H1 (cell line): ENCODE results near the gene SCAI. TPM values are rescaled to one million over a fixed set of nuclear protein-coding genes. Genes with fewer than 3 reads are reported as not detected.

Experiments used
- CTCF ChIA-PET: fragments of 300-600 bp; sonication (Branson Sonifier 250); formaldehyde crosslinking; loops from one replicate; lab custom pipeline; 2021; ENCODE audit not compliant: partially characterized antibody; lab: Charles Lee
- POLR2A ChIA-PET: fragments of 300-600 bp; sonication (Branson Sonifier 250); formaldehyde crosslinking; loops from one replicate; lab custom pipeline; 2021; ENCODE audit warnings: inconsistent platforms; ENCODE audit not compliant: partially characterized antibody; lab: Charles Lee
- DNase-seq, 2 experiments: peaks; one replicate each; pipeline versions ENCODE4 v3.0.0 to v3.0.0-alpha.2; 2010 to 2022; ENCODE audit warnings: low spot score in 2 of 2, low read depth in 1 of 2, mixed read lengths in 1 of 2
- FAIRE-seq: peaks from 2 replicates; lab custom pipeline; 2011; peaks lifted over from hg19 to GRCh38; lab: Jason Lieb, UNC
- H2AFZ ChIP-seq: 2 replicates; pipeline ENCODE4 v1.8.1; 2012; ENCODE audit warnings: low read length, inconsistent platforms
- H2AK5ac ChIP-seq: 2 replicates; pipeline ENCODE4 v1.6.1; 2013; ENCODE audit warnings: low read depth, low read length
- H2BK120ac ChIP-seq: replicated peaks from 2 replicates; pipeline ENCODE3; 2013; ENCODE audit warnings: low read depth, low read length, inconsistent platforms
- H2BK12ac ChIP-seq: 2 replicates; pipeline ENCODE4 v1.6.1; 2013; ENCODE audit warnings: low read depth, low read length
- H2BK15ac ChIP-seq: 2 replicates; pipeline ENCODE4 v1.6.1; 2013; ENCODE audit warnings: low read length
- H2BK20ac ChIP-seq: 2 replicates; pipeline ENCODE4 v1.6.1; 2013; ENCODE audit warnings: low read length
- H2BK5ac ChIP-seq: 2 replicates; pipeline ENCODE4 v1.6.1; 2013; ENCODE audit warnings: low read depth, low read length
- H3K14ac ChIP-seq: 2 replicates; pipeline ENCODE4 v1.6.1; 2013; ENCODE audit warnings: inconsistent platforms; ENCODE audit not compliant: insufficient read length
- H3K18ac ChIP-seq: 2 replicates; pipeline ENCODE4 v1.6.1; 2013; ENCODE audit warnings: low read length; ENCODE audit errors: extremely low read depth
- H3K23ac ChIP-seq: 2 replicates; pipeline ENCODE4 v1.6.1; 2013; ENCODE audit warnings: inconsistent platforms; ENCODE audit not compliant: insufficient read length
- H3K23me2 ChIP-seq: 2 replicates; pipeline ENCODE4 v1.6.1; 2013; ENCODE audit warnings: low read depth, low read length
- H3K27ac ChIP-seq: 2 replicates; pipeline ENCODE4 v1.6.1; 2011; ENCODE audit warnings: low read depth, low read length, inconsistent platforms
- H3K27me3 ChIP-seq, 4 experiments: replicated peaks in 1 of 4; 1 replicate in 1 of 4; 2 replicates in 3 of 4; pipeline versions ENCODE4 v1.6.1 to v1.8.1; 2011 to 2013; ENCODE audit warnings: low read length in 3 of 4, mild to moderate bottlenecking in 3 of 4, inconsistent platforms in 2 of 4, mixed read lengths in 2 of 4, moderate library complexity in 1 of 4; ENCODE audit not compliant: control insufficient read depth in 3 of 4, insufficient read depth in 3 of 4; ENCODE audit errors: extremely low read depth in 1 of 4
- H3K36me3 ChIP-seq, 4 experiments: 2 replicates each; pipeline versions ENCODE4 v1.6.1 to v1.8.1; 2011 to 2013; ENCODE audit warnings: mild to moderate bottlenecking in 4 of 4, low read length in 3 of 4, moderate library complexity in 2 of 4, control low read depth in 1 of 4, inconsistent platforms in 1 of 4; ENCODE audit not compliant: insufficient read depth in 4 of 4, control insufficient read depth in 2 of 4
- H3K4ac ChIP-seq: replicated peaks from 2 replicates; pipeline ENCODE3; 2013; ENCODE audit warnings: low read length, low read depth, mixed read lengths, inconsistent platforms; ENCODE audit not compliant: insufficient read length
- H3K4me1 ChIP-seq, 4 experiments: replicated peaks in 1 of 4; 1 replicate in 1 of 4; 2 replicates in 3 of 4; pipeline versions ENCODE4 v1.6.1 to v1.8.1; 2011 to 2013; ENCODE audit warnings: low read length in 3 of 4, inconsistent platforms in 2 of 4, mixed read lengths in 1 of 4; ENCODE audit not compliant: insufficient read depth in 4 of 4, control insufficient read depth in 3 of 4
- H3K4me2 ChIP-seq, 2 experiments: 2 replicates each; pipeline versions ENCODE4 v1.6.1 to v1.8.1; 2011 to 2013; ENCODE audit warnings: low read depth in 2 of 2, low read length in 2 of 2, control low read depth in 1 of 2, inconsistent platforms in 1 of 2, mild to moderate bottlenecking in 1 of 2; ENCODE audit not compliant: insufficient read depth in 1 of 2
- H3K4me3 ChIP-seq, 4 experiments: fragments of 200-600, 300-600 bp in 1 of 4; sonication (generic), shearing (Covaris generic), sonication (Bioruptor Twin) in 1 of 4; 2 replicates each; pipeline versions ENCODE4 v1.5.1 to v1.8.1; 2011 to 2016; ENCODE audit warnings: low read length in 4 of 4, low read depth in 3 of 4, control low read depth in 2 of 4, inconsistent platforms in 2 of 4, mild to moderate bottlenecking in 2 of 4, mixed read lengths in 1 of 4, moderate library complexity in 1 of 4; ENCODE audit not compliant: insufficient read depth in 2 of 4; ENCODE audit errors: extremely low read depth in 1 of 4
- H3K56ac ChIP-seq: replicated peaks from 2 replicates; pipeline ENCODE3; 2013; ENCODE audit warnings: low read depth, mild to moderate bottlenecking, mixed read lengths, low read length, inconsistent platforms; ENCODE audit not compliant: insufficient read length
- H3K79me1 ChIP-seq: 2 replicates; pipeline ENCODE4 v1.6.1; 2013; ENCODE audit warnings: low read depth, low read length, control low read depth
- H3K79me2 ChIP-seq, 2 experiments: 2 replicates each; pipeline versions ENCODE4 v1.6.1 to v1.8.1; 2012 to 2013; ENCODE audit warnings: low read length in 2 of 2, mild to moderate bottlenecking in 2 of 2, inconsistent platforms in 1 of 2; ENCODE audit not compliant: insufficient read depth in 2 of 2, control insufficient read depth in 1 of 2
- H3K9ac ChIP-seq, 4 experiments: replicated peaks in 1 of 4; 1 replicate in 1 of 4; 2 replicates in 3 of 4; pipeline versions ENCODE4 v1.6.1 to v1.8.1; 2011 to 2013; ENCODE audit warnings: low read depth in 3 of 4, low read length in 3 of 4, control low read depth in 2 of 4, mild to moderate bottlenecking in 2 of 4, moderate library complexity in 2 of 4, inconsistent platforms in 1 of 4; ENCODE audit errors: extremely low read depth in 1 of 4
- H3K9me3 ChIP-seq, 2 experiments: 2 replicates each; pipeline versions ENCODE4 v1.6.1 to v1.8.1; 2012 to 2013; ENCODE audit warnings: mild to moderate bottlenecking in 2 of 2, moderate library complexity in 2 of 2, control low read depth in 1 of 2, inconsistent platforms in 1 of 2, low read depth in 1 of 2, low read length in 1 of 2, mixed read lengths in 1 of 2; ENCODE audit not compliant: insufficient read depth in 2 of 2
- H4K20me1 ChIP-seq, 2 experiments: replicated peaks in 1 of 2; 2 replicates each; pipeline versions ENCODE3 to v1.8.1; 2011 to 2013; ENCODE audit warnings: inconsistent platforms in 2 of 2, low read length in 2 of 2, mild to moderate bottlenecking in 1 of 2; ENCODE audit not compliant: insufficient read depth in 2 of 2, control insufficient read depth in 1 of 2
- H4K5ac ChIP-seq: 2 replicates; pipeline ENCODE4 v1.6.1; 2013; ENCODE audit warnings: low read length, low read depth, mixed read lengths, inconsistent platforms; ENCODE audit not compliant: insufficient read length
- H4K8ac ChIP-seq: 2 replicates; pipeline ENCODE4 v1.8.0; 2013; ENCODE audit warnings: mild to moderate bottlenecking, moderate library complexity, low read length, inconsistent platforms; ENCODE audit not compliant: insufficient read depth; ENCODE audit errors: extremely low read depth
- H4K91ac ChIP-seq: replicated peaks from 2 replicates; pipeline ENCODE3; 2013; ENCODE audit warnings: low read length, mixed read lengths, inconsistent platforms; ENCODE audit not compliant: insufficient read length
- BACH1 ChIP-seq: IDR thresholded peaks from 2 replicates; pipeline ENCODE4 v1.6.1; 2012; ENCODE audit warnings: low read length, improper control_type of control experiment
- CREB1 ChIP-seq: IDR thresholded peaks from 2 replicates; pipeline ENCODE4 v1.6.1; 2012; ENCODE audit warnings: inconsistent platforms
- JUND ChIP-seq: IDR thresholded peaks from 2 replicates; pipeline ENCODE4 v1.6.1; 2011; ENCODE audit warnings: mild to moderate bottlenecking, improper control_type of control experiment, low read length
- KDM1A ChIP-seq: fragments of 200-600, 300-600 bp; sonication (generic); IDR thresholded peaks from 2 replicates; pipeline ENCODE4 v1.7.1; 2016; ENCODE audit warnings: mild to moderate bottlenecking, low read length, borderline replicate concordance
- MAFK ChIP-seq: IDR thresholded peaks from 2 replicates; pipeline ENCODE4 v1.6.1; 2012; ENCODE audit warnings: low read depth, mild to moderate bottlenecking, improper control_type of control experiment, low read length
- POLR2A ChIP-seq, 2 experiments: IDR thresholded peaks; 1 replicate in 1 of 2; 2 replicates in 1 of 2; pipeline ENCODE4 v1.6.1; 2011; ENCODE audit warnings: low read depth in 2 of 2, low read length in 2 of 2, mild to moderate bottlenecking in 2 of 2; ENCODE audit errors: control extremely low read depth in 1 of 2
- WGBS, 2 experiments: shearing (Covaris generic) in 1 of 2; methylation state at CpG; one replicate each; pipeline versions ENCODE4 v1.1.6 to v1.1.7; 2013 to 2015; ENCODE audit warnings: low lambda C conversion rate in 2 of 2, mixed read lengths in 2 of 2, inconsistent platforms in 1 of 2, low coverage in 1 of 2, missing lambda C conversion rate in 1 of 2; ENCODE audit not compliant: insufficient replicate concordance in 2 of 2, insufficient coverage in 1 of 2, insufficient read length in 1 of 2; ENCODE audit errors: extremely low coverage in 1 of 2, missing lambda C conversion rate in 1 of 2; 5-methylcytosine and 5-hydroxymethylcytosine counted together
- polyA plus RNA-seq, 7 experiments: library from polyadenylated mRNA; depleted of rRNA in 3 of 7; stranded (reverse) in 5 of 7; unstranded in 2 of 7; fragments of >200 nt in 5 of 7; fragments of 200-250 nt in 2 of 7; gene quantifications; 1 replicate in 5 of 7; 2 replicates in 1 of 7; 4 replicates in 1 of 7; pipeline versions ENCODE4 v1.2.1 to v1.2.3, GENCODE V29; 2011 to 2013; ENCODE audit warnings: missing spikeins in 2 of 7, mixed read lengths in 2 of 7
- total RNA-seq: library from RNA; stranded (reverse); fragmentation: NEBNext Ultra II Directional; extraction: Animal tissue kit (Norgen Biotek cat#: 25700); gene quantifications from 2 replicates; pipeline ENCODE4 v1.2.1, GENCODE V29; 2021

The SCAI gene
- total and polyA plus RNA-seq, 2 of the 8 experiments (the other 6 are each of a cell fraction or from before 2014, with no cell fraction given), result 6.4 to 19.8 TPM

- no peak overlapping the region for H3K18ac ChIP-seq
- H3K4me2 ChIP-seq, result no peak overlapping the region
- H2AK5ac ChIP-seq, result no peak overlapping the region
- no peak overlapping the region for H2BK5ac ChIP-seq
- no peak overlapping the region for H3K56ac ChIP-seq
- TF ChIP-seq JUND (no peak), KDM1A (no peak), MAFK (no peak), BACH1 (no peak), POLR2A (IDR thresholded peaks at IDR 0.05; ENCODE audit: control extremely low read depth in 1 of 2, low read depth in 2 of 2, low read length in 2 of 2) (no peak), CREB1 (no peak)
- H3K4me3 ChIP-seq, result no peak overlapping the region
- no peak overlapping the region for H2BK15ac ChIP-seq
- H3K9ac ChIP-seq, result no peak overlapping the region
- no peaks in the 10 kb centered on the region for H3K79me1 ChIP-seq
- no peak overlapping the region for H2BK20ac ChIP-seq
- no peak overlapping the region for H3K27ac ChIP-seq
- H4K5ac ChIP-seq, result no peak overlapping the region
- no peaks in the 10 kb centered on the region for H3K9me3 ChIP-seq
- H4K20me1 ChIP-seq, result peaks cover 0 to 4% of the 10 kb centered on the region in 2 experiments
- H3K14ac ChIP-seq, result no peak overlapping the region
- H3K27me3 ChIP-seq, result no peaks in the 10 kb centered on the region
- FAIRE-seq (no peak), DNase-seq (no peak)
- H3K4me1 ChIP-seq, result no peaks in the 10 kb centered on the region
- no peak overlapping the region for H4K8ac ChIP-seq
- no peak overlapping the region for H2AFZ ChIP-seq
- H2BK120ac ChIP-seq, result no peak overlapping the region
- ChIA-PET CTCF (no interaction called here), POLR2A (no interaction called here)
- no peak overlapping the region for H3K23ac ChIP-seq
- no peak overlapping the region for H2BK12ac ChIP-seq
- peaks cover 0 to 2% (median 0%) of the 10 kb centered on the region in 4 experiments; a peak in 3 of 8 replicates for H3K36me3 ChIP-seq
- H4K91ac ChIP-seq, result no peak overlapping the region
- H3K4ac ChIP-seq, result no peak overlapping the region
- 97% methylated on average over 2 of the region's 2 CpGs; no CpG with 5 or more reads in 1 of the 2 experiments for WGBS, 2 experiments
- H3K79me2 ChIP-seq, result no peaks in the 10 kb centered on the region
- no peaks in the 10 kb centered on the region for H3K23me2 ChIP-seq
These were observed 179.3 kb downstream of the SCAI start for GRCh38 chr9:124964056-124964455.
